Esophagus mucosa (tissue), 1 donor: Measurements from ENCODE around the gene HBD. TPM values are rescaled to one million over a fixed set of nuclear protein-coding genes. Genes with fewer than 3 reads are reported as not detected.

Experiments used
- ATAC-seq: fragments of 200-7000 bp; cut with Tn5 transposase; one replicate; pipeline ENCODE4 v1.9.1; 2020
- total RNA-seq: library from RNA; stranded (reverse); gene quantifications from one replicate; pipeline ENCODE4 v1.2.4, GENCODE V29; 2023
- donor health status: DM: yes; HTN: yes; CAD: no.

HBD gene
- total RNA-seq, 1 donor from 2014 or later: not detected

DNA sequence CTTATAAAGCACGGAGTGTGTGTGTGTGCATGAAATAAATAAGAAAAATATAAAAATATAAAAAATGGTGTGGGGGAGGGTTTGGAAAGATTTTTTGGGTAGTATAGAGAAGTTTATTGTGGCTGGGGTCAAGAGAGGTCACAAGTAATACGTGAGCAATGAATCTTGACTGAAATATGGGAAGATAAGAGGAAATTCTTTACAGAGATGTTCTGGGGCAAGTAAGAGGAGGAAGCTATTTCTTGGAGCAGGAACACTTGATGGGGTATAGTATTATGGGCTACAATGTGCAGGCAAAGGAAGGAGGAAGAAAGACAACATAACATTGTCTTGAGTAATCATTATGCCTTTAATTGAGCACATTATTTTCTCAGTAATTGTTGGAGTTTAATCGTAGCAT lies 2.1 kb downstream of the HBD start:
- ATAC-seq: no peak

DNA sequence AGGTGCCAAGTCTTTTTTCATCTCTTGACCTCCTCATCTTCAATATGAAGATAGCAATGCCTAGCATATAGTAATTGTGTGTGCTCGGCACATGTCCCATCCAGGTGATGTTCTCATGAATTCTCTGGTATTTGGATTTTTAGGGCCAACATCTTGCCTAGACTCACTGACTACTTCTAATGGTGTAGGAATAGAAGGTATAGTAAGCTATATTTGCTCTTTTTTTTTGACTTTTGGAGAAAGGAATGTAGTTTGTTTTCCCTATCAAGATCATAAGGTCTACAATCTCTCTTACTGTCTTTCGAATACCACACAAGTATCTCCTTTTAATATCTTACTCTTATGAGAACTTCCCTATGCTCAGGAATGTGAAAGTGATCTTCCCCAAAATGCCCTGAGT lies 3.2 kb downstream of the HBD start:
- ATAC-seq: no peak

DNA sequence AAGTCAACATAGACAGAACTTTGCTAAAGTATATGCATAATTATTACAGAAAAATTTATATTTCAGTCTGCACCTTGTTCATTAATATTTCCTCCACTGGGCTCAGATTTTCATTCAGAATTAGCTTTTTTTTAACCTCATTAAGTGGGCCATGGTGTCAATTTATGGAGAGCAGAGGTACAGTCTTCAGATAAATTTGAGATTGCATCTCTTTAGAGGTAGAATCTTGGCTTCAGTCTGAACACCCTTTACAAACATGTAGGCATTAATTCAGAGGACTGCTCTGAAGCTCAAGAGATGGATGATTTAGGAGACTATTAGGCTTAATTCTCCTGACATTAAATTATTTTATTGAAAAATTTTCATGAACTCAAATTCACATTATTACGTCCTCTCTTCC lies 4.0 kb downstream of the HBD start:
- ATAC-seq: no peak

DNA sequence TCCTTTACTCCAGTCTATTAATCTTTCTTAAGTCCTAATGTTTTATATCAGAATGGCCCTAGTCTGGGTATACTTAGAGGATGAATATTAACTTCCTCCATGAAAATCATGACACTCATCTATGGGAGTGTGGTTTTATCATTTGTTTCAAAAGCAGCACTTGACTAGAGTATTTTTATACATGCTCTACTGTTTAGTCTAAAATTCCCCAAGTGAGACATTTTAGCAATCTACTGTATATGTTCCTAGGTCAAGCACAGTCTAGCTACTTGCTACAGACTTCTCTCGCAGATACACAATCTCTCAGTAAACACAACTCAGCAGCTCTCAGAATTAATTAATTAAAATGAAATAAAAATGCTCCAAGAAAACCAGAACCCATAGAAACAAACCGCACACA lies 4.5 kb downstream of the HBD start:
- ATAC-seq: no peak

DNA sequence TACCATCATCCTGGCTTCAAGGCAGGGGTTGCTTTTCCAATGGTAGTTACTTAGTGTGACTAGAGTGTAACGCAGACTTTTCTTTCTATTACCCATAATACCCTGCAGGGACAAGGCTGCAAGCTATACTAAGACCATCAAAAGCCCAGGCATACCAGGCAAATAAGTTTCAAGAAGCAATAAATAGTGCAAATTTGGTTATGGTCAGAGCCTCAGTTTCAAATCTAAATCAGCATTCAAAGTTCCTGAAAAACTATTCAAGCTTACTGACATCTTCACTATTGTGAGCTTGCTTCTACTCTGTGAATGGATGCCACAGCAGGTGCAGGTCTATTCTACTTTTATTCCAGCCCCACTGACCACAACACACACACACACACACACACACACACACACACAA lies 4.9 kb downstream of the HBD start:
- ATAC-seq: no peak

DNA sequence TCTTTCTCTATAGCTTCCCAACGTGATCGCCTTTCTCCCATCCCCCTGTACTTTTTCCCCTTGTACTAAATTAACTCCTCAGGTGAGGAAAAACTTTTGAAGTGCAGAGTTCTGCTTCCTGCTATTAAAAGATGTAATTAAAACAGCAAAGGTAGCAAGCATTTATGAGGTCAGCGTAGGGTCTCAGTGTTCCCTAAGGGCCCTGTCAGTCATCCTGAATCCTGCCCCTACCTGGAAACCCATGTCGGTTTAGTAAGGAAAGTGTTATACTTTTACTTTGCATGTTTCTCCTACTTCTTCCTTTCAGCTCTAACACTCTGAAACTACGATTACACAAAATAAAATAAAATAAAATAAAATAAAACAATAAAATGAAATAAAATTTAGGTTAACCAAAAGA lies 6.2 kb downstream of the HBD start:
- no peak for ATAC-seq

DNA sequence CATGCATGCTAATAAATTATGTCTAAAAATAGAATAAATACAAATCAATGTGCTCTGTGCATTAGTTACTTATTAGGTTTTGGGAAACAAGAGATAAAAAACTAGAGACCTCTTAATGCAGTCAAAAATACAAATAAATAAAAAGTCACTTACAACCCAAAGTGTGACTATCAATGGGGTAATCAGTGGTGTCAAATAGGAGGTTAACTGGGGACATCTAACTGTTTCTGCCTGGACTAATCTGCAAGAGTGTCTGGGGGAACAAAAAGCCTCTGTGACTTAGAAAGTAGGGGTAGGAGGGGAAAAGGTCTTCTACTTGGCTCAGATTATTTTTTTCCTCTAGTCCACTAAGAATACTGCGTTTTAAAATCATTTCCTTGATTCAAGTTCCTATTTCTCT lies 6.6 kb downstream of the HBD start:
- no peak for ATAC-seq

DNA sequence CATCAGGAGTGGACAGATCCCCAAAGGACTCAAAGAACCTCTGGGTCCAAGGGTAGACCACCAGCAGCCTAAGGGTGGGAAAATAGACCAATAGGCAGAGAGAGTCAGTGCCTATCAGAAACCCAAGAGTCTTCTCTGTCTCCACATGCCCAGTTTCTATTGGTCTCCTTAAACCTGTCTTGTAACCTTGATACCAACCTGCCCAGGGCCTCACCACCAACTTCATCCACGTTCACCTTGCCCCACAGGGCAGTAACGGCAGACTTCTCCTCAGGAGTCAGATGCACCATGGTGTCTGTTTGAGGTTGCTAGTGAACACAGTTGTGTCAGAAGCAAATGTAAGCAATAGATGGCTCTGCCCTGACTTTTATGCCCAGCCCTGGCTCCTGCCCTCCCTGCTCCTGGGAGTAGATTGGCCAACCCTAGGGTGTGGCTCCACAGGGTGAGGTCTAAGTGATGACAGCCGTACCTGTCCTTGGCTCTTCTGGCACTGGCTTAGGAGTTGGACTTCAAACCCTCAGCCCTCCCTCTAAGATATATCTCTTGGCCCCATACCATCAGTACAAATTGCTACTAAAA lies 7.5 kb downstream of the HBD start, which contains the start of gene HBB:
HBB (minus strand) TSS at position 340 of the 579 bp plus-strand sequence; CDS start at position 290, 50 bp downstream.
- ATAC-seq: no peak

DNA sequence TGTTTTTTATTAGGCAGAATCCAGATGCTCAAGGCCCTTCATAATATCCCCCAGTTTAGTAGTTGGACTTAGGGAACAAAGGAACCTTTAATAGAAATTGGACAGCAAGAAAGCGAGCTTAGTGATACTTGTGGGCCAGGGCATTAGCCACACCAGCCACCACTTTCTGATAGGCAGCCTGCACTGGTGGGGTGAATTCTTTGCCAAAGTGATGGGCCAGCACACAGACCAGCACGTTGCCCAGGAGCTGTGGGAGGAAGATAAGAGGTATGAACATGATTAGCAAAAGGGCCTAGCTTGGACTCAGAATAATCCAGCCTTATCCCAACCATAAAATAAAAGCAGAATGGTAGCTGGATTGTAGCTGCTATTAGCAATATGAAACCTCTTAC lies 8.8 kb downstream of the HBD start:
- no peak for ATAC-seq

DNA sequence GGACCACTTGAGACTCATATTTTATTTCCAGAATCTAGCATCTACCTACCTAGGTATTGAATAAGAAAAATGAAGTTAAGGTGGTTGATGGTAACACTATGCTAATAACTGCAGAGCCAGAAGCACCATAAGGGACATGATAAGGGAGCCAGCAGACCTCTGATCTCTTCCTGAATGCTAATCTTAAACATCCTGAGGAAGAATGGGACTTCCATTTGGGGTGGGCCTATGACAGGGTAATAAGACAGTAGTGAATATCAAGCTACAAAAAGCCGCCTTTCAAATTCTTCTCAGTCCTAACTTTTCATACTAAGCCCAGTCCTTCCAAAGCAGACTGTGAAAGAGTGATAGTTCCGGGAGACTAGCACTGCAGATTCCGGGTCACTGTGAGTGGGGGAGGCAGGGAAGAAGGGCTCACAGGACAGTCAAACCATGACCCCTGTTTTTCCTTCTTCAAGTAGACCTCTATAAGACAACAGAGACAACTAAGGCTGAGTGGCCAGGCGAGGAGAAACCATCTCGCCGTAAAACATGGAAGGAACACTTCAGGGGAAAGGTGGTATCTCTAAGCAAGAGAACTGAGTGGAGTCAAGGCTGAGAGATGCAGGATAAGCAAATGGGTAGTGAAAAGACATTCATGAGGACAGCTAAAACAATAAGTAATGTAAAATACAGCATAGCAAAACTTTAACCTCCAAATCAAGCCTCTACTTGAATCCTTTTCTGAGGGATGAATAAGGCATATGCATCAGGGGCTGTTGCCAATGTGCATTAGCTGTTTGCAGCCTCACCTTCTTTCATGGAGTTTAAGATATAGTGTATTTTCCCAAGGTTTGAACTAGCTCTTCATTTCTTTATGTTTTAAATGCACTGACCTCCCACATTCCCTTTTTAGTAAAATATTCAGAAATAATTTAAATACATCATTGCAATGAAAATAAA lies 9.5 kb downstream of the HBD start:
- no peak for ATAC-seq

DNA sequence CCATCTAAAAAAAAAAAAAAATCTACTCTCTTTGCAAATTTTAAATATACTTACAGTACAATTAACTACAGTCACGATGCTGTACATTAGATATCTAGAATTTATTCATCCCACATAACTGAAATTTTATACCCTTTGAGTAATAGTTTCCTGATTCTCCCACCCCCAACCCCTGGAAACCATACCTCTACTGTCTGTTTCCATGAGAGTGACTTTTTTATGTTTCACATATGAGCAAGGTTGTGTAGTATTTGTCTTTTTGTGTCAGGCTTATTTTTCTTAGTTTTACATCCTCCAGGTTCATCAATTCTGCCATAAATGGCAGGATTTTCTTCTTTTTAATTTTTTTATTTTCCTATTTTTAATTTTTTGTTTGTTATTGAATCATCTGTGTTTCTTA lies 10.6 kb downstream of the HBD start:
- ATAC-seq: no peak

DNA sequence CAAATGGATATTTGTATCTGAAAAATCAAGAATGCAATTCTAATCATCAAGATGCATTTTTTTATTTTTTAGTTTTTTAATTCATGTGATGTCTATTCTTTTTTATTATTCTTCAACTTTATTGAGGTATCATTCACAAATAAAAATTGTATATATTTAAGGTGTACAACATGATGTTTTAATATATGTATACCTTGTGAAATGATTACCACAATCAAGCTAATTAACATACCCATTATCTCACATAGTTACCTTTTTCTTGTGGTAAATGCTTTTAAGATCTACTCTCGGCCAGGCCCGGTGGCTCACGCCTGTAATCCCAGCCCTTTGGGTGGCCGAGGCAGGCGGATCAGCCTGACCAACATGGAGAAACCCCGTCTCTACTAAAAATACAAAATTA lies 11.1 kb downstream of the HBD start:
- no peak for ATAC-seq

DNA sequence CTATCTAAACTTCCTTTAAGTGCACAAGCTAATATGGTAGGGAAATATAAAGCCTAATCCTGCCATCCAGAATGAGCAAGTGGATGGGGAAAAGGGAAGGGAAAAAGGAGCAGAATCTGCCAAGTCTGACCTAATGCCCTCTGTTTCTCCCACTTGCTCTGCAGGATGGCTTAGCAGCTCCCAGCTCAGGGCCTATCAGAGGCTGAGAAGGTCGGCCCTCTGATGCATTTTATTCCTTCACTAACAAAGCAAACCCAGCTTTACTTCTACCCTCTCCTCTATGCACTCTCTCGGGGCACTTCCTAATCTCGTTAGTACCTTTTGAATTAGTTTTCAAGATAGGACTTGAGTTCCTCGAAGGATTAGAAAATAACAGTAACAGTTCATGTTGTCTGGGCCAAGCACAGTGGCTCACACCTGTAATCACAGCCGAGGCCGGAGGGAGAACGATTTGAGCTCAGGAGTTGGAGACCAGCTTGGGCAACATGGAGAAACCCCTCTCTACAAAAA lies 23.9 kb downstream of the HBD start:
- no peak for ATAC-seq

DNA sequence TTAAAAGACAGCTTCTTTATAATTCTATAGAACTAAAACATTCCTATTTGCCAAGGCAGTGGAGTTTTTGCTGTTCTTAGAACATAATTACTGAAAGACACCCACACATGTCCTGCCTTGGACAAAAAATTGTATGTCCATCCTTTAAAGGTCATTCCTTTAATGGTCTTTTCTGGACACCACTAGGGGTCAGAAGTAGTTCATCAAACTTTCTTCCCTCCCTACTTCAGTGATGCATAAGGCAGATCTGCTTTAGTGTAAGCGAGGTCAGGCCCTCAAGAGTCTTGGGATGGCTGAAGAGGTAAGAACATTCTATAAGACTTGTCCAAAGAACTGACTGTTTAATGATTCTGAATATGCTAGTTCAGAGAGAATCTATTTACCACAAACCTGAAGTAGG lies 29.5 kb downstream of the HBD start:
- no peak for ATAC-seq

DNA sequence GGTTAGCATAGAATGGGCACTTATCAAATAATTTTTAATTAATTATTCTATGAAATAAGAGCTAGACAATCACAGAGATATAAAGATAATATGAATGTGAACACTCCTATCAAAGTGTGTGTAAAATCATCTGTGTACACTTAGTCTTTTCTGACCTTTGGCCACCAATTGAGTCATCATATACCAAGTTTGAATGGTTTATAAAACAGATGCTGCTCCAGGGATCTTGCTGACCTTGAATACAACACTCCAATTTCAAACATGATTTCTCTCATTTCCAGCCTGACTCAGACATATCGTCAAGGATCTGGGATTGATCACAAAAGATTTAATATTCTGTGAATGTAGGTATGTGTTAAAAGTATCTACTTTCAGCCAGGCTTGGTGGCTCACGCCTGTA lies 30.9 kb downstream of the HBD start:
- no peak for ATAC-seq

DNA sequence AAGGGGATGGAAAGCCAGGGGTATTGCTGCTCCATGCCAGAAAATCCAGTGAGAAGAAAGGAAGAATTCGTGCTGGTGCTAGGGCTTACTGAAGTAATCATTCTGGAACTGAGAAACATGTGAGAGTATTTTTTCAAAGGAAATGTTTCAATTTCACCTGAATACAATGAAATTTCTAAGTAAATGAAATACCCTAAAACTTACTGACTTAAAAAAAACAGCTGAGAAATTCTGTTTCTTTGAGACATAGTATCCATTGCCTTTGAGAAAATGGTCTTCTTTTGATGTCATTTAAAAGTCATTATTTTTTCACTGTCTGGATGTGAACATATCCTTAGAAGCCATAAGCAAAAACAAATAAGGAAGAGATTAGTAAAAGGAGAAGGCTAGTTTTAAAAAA lies 33.7 kb downstream of the HBD start, which contains the start of gene OR51V1:
OR51V1 (minus strand) TSS at position 101 of the 400 bp plus-strand sequence; CDS start at position 101, 0 bp downstream.
- ATAC-seq: no peak

DNA sequence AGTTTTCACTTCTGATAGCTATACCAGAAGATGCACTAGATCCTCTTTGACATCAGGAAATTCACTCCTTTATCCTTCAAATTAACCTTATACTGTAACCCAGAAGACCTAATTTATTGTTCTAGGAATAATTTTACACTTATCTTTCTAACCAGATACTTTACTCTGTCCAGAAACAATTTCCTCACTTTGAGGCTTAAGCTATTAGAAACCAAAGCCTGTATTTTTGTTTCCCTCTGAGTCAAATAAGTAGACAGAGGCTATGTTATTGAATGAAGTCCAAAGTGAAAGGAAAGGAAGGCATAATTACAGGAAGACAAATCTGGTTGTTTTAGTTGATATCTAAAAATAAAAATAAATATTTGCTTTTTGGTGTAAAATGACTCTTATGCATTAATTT lies 36.0 kb downstream of the HBD start:
- ATAC-seq: no peak

DNA sequence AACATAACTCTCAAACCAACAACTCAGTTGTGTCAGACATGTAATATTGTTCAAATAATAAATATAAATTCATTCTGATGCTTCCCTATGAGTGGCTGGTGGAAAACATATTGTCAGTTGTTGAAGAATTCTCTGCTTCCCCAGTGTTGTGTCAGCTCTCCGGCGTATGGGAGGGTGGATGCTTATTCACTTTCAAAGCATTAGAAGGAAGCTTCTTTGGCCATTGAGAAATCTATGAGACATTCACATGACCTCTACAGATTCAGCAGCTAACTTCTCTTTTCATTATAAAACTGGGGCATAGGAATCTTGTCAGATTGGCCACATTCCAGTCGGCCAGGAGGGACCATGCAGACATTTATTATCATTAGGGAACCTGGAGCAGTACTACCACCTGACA lies 36.7 kb downstream of the HBD start:
- no peak for ATAC-seq

DNA sequence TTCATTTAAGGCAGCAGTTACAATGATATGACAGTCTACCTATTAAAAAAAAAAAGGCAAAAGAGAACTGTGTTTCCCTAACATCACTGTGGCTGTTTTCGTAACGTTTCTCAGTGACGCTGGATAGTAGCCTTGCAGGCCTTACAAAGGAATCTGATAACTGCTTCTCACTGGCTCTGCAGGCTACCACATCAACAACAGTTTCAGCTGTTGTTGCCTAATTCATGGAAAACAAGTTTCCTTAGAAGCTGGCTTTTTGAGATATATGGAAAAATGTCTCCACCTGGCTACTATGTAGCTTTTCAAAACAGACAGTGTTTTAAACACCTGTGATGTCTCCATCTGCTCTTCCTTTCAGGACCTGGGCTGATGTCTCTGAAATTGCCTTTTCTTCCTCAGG lies 37.6 kb downstream of the HBD start:
- ATAC-seq: no peak

DNA sequence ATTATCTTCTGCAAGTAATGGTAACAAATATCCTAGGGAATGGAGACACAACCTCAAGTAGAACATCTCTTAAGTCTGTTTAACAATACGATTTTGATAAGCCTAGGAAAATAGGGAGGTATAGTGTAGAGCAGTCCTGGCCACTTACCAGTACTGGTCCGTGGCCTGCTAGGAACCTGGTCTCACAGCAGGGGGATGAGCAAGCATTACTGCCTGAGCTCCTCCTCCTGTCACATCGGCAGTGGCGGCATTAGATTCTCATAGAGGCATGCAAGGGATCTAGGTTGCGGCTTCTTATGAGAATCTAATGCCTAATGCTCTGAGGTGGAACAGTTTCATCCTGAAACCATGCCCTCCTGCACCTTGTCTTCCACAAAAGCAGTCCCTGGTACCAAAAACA lies 38.2 kb downstream of the HBD start:
- no peak for ATAC-seq

DNA sequence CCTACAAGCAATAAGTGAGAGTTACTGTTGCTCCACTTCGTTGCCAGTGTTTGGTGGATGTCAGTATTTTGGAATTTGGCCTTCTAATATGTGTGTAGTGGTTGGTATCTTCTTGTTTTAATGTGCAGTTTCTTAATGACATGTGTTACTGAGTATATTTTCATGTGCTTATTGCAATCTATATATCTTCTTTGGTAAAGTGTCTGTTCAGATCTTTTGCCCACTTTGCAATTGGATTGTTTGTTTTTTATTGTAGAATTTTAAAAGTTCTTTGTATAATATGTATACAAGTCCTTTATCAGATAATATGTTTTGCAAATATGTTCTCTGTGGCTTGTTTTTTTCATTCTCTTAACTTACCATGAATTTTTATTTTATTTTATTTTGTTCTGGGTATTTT lies 41.5 kb downstream of the HBD start:
- ATAC-seq: no peak

DNA sequence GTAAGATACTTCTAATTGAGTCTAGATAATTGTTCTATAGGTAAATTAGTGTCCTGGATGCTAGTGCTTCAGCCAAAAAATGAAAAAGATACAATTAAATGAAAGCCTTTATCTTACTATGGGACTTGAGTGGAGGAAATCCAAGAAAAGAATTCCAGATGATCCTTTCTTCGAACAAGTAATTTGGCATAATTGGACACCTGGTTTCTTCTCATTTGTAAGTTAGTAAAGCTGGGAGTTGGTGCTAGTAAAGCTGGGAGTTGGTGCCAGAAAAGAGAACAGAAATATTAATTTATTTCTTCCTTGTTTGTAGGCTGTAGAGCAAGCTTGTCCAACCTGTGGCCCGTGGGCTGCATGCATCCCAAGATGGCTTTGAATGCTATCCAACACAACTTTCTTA lies 46.1 kb downstream of the HBD start:
- ATAC-seq: no peak
